GM12875 (cell line): Measurements from ENCODE around the gene LSS.

Experiments
- H3K4me3 ChIP-seq: one replicate; pipeline ENCODE4 v1.5.1; 2011; ENCODE audit warnings: low read depth, low read length, control low read depth
- TF ChIP-seq, protein P1 (sequence below): IDR thresholded peaks from 2 replicates; pipeline ENCODE4 v1.5.1; 2011; ENCODE audit warnings: low read depth, mild to moderate bottlenecking, control low read depth, inconsistent platforms, low read length, moderate library complexity, borderline replicate concordance; ENCODE audit not compliant: insufficient read depth

LSS gene

DNA sequence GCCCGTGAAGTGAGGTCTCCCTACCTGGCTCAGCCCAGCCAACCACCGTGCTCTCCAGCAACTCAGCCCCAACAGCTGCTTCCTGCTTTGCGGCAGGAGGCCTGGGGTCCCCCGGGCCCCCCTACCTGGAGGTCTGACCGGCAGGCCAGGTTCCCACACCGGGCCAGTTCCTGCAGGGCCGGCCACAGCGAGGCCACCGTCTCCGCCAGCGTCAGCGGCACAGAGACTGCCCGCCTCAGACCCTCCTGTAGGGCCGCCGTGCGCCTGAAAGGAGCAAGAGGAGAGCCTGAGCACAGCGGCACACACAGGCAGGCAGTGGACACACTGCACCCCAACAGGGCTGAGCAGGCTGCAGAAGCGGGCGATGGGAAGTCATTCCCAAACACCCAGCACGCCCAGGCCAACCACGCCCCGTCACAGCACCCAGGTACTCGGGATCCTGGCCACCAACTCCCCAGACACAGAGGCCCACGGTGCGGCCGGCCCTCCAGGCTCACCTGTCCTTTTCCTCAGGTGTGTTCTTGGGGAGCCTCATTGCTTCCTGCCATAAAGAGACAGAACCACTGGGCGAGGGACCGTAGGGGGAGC lies 90.1 kb downstream of the LSS start:
- TF ChIP-seq, protein P1, sequence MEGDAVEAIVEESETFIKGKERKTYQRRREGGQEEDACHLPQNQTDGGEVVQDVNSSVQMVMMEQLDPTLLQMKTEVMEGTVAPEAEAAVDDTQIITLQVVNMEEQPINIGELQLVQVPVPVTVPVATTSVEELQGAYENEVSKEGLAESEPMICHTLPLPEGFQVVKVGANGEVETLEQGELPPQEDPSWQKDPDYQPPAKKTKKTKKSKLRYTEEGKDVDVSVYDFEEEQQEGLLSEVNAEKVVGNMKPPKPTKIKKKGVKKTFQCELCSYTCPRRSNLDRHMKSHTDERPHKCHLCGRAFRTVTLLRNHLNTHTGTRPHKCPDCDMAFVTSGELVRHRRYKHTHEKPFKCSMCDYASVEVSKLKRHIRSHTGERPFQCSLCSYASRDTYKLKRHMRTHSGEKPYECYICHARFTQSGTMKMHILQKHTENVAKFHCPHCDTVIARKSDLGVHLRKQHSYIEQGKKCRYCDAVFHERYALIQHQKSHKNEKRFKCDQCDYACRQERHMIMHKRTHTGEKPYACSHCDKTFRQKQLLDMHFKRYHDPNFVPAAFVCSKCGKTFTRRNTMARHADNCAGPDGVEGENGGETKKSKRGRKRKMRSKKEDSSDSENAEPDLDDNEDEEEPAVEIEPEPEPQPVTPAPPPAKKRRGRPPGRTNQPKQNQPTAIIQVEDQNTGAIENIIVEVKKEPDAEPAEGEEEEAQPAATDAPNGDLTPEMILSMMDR: no peak
- no peak overlapping the region for H3K4me3 ChIP-seq
